GM18868 (cell line): ENCODE data around the gene EBF4.

Experiments used
- ATAC-seq: cut with Tn5 transposase; IDR thresholded peaks from one replicate; pipeline ENCODE4 v1.9.1; 2021; ENCODE audit warnings: mild to moderate bottlenecking, moderate library complexity; ENCODE audit not compliant: unreplicated experiment

The EBF4 gene

GRCh38 chr20:2793471-2793870 lies 100.9 kb downstream of the EBF4 start:
- ATAC-seq: no peak

DNA sequence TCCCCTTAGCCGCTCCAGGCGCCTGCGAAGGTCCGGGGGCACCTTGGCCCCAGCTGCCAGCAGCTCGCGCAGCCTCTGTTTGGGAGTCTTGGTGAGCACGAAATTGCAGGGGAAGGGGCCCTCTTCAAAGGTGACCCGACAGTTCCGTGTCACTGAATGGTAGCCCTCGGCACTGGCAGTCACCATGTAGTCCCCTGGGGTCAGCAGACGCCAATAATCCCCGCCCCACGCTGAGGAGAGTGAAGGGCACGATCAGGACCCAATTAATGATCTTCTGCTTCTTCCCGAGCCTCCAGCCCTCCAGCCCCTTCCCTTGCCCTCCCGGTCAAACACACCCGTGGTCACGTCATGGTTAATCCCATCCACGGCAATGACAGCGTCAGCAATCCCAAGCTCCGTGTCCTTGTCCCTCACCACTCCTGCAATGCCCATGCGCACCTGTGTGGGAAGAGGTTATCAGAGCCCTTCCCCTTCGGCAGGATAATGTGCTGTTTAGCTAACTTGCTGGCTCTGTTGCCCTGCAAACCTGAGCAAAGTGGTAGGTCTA lies 101.7 kb downstream of the EBF4 start:
- ATAC-seq: no peak

GRCh38 chr20:2794866-2795447 lies 102.4 kb downstream of the EBF4 start:
- no peak for ATAC-seq

DNA sequence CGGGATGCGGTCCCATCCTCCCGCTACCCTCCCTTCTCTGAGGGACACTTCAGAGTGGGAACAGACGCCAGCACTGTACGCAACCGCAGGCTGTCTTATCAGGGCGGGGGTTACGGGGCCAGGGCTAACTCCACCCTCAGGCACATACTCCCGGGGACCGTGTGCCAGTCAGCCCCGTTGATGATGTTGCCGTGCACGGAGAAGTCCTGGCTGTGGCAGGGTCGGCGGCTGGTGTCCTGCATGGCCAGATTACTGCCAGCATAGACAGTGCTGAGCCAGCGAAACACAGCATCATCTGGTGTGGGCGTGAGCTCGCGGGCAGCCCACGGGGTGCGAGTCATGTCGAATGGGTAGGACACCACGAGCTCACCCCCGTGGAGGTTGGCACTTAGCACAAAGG lies 102.9 kb downstream of the EBF4 start:
- ATAC-seq: no peak

- no peak for ATAC-seq
Measured at GRCh38 chr20:2796011-2796660, 103.6 kb downstream of the EBF4 start.

- no peak for ATAC-seq
Measured at GRCh38 chr20:2797136-2797983, 104.8 kb downstream of the EBF4 start.

- ATAC-seq: no peak
Measured at GRCh38 chr20:2798095-2798805, 105.7 kb downstream of the EBF4 start.

GRCh38 chr20:2798814-2799213 lies 106.2 kb downstream of the EBF4 start:
- no peak for ATAC-seq

DNA sequence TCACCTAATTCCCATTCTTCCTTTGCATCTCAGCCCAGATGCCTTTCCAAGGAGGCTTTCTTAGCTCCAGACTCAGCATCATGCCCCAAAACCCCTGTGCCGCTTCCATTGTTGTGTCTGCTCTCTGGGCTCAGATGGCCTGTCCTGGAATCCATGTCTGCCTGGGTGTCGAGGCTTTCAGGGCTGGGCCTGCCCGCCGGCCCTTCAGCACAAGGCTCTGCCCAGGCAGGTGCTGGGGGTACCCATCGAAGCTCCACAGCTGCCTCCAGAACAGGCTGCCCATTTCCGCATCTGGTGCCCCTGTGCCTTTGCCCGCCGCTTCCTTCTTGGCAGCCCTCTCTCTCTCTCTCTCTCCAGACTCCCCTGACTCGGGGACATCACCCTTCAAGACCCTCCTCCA lies 106.7 kb downstream of the EBF4 start:
- no peak for ATAC-seq

DNA sequence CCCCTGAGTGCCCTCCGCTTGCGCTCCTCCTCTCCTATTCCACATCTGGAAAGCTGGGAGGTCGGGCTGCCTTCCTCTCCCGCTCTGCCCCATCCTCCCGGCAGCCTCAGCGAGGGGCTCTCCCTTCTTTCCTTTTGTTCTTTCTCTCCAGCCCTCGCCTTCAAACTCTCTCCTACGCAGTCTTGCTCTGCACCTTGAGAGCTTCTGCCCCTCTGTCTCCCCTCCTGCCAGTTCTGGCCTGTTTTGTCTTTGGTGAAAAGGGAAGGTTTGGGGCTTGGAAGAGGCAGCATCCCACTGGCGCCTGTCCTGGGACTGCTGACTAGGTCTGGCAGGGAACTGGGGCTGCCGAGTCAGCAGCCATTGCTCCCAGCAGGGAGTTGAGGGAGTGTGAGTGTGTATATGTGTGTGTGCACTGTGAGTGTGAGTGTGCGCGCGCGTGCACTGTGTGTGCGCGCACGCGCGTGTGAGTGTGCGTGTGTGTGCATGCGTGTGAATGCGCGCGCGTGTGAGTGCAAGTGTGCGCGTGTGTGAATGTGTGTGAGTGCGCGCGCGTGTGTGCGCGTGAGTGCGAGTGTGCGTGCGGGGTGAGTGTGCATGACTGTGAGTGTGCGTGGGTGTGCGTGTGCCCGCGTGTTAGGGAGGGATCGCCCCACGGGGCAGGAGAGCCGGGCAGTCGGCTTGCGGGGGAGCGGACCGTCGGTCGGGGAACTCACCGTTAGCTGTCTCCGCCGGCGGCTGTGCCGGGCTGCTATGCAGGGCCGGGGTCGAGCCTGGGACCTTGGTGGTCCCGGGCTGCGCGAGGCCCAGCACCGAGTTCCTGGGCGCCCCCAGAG lies 107.3 kb downstream of the EBF4 start:
- ATAC-seq: no peak

DNA sequence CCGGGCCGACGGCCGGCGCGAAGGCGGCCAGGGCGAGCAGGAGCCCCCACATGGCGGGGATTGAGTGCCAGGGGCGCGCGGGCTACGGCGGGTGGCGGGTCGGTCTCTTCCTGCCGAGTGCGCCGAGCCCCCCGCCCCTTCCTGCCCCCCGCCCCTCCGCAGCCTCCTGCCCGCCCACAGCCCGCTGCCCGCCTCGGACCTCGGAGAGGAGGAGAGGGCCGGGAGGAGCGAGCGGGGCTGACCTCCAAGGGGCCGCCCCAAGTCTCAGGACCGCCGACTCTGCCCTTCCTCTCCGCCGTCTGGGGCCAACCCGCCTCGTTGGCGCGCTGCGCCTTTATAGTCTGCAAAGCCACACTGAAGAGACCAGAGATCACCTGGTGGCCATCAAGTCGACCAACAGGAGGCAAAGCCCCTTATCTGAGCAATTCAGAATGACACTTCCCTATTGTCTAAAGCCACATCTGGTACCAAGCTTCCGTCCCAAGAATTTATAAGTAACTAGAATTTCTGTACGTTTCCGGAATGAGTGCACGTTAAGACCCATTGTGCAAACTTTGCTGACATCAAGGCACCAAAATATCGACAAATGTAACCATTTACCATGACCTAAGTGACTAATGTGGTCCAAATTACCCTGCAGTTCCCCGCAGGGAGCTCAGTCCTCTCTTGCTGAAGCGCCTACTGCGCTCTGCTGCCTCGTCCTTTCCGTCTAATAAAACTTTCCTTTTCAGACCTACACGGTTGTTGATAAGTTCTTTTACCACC lies 108.1 kb downstream of the EBF4 start, which contains the start of gene CPXM1:
Gene CPXM1 (minus strand): TSS at position 107 of the 765 bp plus-strand sequence. CDS start 55 bp downstream, at position 52.
- ATAC-seq: no peak

DNA sequence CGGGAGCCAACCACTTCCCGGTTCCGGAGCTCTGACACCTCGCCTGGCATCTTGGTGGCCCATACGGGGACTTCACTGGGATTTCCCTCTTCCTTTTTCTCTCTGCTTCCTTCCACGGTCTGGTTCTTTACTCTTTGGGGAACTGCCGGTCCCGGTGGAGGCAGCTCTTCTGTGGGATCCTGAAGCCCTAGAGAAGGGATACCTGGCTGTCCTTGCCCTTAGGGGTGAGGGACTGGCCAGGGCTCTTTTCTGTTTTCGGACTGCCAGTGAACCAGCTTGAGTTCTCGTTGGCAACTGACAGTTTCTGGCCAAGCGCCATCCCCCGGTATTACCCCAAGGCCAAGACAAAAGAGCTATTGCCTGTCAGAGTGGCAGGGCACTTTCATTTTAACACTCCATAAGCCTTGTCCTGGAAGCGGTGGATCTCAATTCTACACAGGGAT lies 108.7 kb downstream of the EBF4 start:
- ATAC-seq: no peak

- no peak for ATAC-seq
Measured at GRCh38 chr20:2804041-2804828, 111.7 kb downstream of the EBF4 start.

DNA sequence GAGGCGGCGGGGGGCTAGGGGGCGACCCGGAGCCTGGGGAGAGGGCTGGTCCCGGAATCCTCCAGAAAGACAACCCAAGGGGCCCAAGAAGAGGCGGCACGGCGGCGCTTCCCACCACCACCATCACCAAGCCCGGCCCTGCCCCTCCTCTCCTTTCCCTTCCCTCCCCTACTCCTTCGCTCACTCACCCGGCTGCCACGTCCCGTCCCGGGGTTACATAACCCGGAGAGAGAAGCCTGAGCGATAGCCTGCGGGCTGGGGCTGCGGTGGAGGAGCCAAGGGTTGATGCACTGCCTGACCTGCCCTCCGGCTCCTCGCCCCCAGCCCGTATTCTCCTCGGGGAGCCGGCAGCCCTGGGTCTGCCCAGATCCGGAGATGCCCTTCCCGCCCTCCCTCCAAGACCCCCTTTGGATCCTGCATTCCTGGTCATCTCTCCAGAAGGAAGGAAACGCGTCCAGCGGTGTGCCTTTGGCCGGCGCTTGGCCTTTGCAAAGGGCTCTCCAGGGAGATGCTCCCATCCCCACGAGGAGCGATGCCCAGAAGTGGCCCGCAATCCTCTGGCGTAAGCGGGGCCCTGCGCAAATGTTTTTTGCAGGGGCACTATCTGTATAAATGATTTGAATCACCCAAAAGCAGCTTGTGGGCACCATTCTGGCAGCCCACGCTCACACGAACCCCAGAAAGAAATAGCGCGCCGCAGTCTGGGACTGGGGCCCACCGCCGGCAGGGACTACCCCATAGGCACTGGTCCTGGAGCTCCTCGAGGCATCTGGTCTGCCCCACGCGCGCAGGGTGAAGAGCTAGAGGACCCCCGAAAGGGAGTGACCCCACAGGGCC lies 112.5 kb downstream of the EBF4 start:
- no peak for ATAC-seq

DNA sequence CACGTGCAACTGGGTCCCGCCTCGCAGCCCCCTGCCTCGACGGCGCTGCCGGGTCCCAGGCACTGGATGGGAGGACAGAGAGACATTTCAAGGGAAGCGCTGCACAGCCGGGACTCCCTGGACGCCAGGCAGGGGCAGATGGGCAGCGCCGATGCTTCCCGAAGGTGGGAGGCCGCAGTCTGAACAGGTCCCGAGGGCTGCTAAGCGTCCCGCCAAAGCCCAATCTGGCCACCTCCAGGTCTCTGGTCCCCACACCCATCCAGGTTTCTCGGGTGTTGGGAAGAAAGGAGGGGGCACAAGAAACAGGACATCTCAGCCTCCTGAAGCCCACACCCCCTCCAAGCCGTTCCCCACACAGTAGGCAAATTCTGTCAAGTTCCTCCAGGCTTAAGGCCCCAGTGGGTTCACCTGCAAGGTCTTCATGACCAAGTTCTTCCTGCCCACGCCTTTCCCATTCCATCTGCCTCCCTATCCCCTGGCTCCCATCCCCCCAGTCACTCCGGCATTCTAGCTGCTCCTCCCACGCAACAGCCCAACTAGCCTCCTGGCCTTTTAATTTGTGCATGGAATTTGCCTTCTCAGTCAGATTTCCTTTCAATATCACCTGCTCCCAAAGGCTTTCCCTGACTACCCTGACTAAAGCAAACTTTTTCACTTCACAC lies 113.2 kb downstream of the EBF4 start:
- ATAC-seq: no peak

GRCh38 chr20:2806351-2806701 lies 113.7 kb downstream of the EBF4 start:
- ATAC-seq: no peak

DNA sequence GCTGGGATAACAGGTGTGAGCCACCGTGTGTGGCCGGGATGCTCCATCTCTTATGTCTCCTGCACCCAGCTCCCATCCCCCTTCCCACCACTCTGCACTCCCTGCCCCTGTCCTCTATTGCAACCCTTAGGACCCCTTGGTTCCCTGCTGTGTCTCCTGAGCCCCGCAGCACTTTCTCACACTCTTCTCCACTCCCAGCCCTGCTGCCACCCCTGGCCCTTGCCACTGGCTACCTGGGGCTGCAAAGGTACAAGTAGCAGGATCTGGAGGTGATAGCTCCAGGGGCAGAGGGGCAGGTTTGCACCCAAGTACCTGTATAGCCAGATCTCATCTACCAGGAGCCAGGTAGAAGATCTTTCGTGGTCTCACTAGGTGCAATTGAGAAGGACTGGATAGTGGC lies 114.4 kb downstream of the EBF4 start:
- no peak for ATAC-seq
